ENCODE data around the gene GSTCD.

DNA sequence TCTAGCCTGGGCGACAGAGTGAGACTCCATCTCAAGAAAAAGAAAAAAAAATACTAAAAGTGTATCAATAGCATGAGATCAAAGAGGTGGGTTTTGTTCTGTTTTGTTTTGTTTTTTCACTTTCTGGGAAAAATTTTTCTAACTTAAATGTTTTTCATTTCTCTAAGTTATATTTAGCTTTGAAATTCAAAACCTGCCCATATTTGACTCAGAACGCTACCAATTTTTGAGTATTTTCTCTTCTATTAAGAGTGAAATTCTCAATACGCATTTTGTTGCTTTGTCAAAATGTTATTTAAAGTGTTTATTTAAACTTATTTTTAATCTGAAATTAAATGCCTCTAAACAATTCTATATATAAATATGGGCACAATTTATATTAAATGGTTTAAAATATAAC, 39.6 kb downstream of the GSTCD start:
- TF ChIP-seq EP300 (IDR thresholded peaks at IDR 0.05), result no peak
- TF ChIP-seq, protein P1, sequence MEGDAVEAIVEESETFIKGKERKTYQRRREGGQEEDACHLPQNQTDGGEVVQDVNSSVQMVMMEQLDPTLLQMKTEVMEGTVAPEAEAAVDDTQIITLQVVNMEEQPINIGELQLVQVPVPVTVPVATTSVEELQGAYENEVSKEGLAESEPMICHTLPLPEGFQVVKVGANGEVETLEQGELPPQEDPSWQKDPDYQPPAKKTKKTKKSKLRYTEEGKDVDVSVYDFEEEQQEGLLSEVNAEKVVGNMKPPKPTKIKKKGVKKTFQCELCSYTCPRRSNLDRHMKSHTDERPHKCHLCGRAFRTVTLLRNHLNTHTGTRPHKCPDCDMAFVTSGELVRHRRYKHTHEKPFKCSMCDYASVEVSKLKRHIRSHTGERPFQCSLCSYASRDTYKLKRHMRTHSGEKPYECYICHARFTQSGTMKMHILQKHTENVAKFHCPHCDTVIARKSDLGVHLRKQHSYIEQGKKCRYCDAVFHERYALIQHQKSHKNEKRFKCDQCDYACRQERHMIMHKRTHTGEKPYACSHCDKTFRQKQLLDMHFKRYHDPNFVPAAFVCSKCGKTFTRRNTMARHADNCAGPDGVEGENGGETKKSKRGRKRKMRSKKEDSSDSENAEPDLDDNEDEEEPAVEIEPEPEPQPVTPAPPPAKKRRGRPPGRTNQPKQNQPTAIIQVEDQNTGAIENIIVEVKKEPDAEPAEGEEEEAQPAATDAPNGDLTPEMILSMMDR (IDR thresholded peaks at IDR 0.05), result no peak

Measured in upper lobe of left lung (tissue), 4 donors.